Upper lobe of right lung (tissue), 1 donor: ENCODE data around the gene HLA-DPB1. TPM values are rescaled to one million over a fixed set of nuclear protein-coding genes. Genes with fewer than 3 reads are reported as not detected.
"Not testable (repeated sequence)": the region's sequence is repeated elsewhere in the genome, so short reads cannot be mapped to it uniquely, and the experiment has no call there.

Source experiments
- ATAC-seq: fragments of 200-7000 bp; cut with Tn5 transposase; one replicate; pipeline ENCODE4 v1.9.1; 2020; ENCODE audit warnings: mild to moderate bottlenecking, moderate library complexity
- DNase-seq: peaks from one replicate; pipeline ENCODE4 v3.0.0-alpha.2; 2020
- H3K27ac ChIP-seq: fragments of 200-600 bp; one replicate; pipeline ENCODE4 v1.8.0; 2022
- H3K27me3 ChIP-seq: fragments of 200-600 bp; one replicate; pipeline ENCODE4 v1.8.0; 2022; ENCODE audit warnings: mild to moderate bottlenecking
- H3K36me3 ChIP-seq: fragments of 200-600 bp; one replicate; pipeline ENCODE4 v1.8.0; 2022
- H3K4me1 ChIP-seq: fragments of 200-600 bp; one replicate; pipeline ENCODE4 v1.8.0; 2022
- H3K4me3 ChIP-seq: fragments of 200-600 bp; one replicate; pipeline ENCODE4 v1.8.0; 2022; ENCODE audit warnings: mild to moderate bottlenecking
- H3K9me3 ChIP-seq: fragments of 200-600 bp; one replicate; pipeline ENCODE4 v1.8.0; 2022
- CTCF ChIP-seq: fragments of 200-600 bp; IDR thresholded peaks from one replicate; pipeline ENCODE4 v1.8.0; 2022; ENCODE audit warnings: antibody characterized with exemption
- intact Hi-C: fragments of 100-400 bp; cut with DNase I; formaldehyde crosslinking; loops from one replicate; pipeline ENCODE4 v1.11.0; 2022
- total RNA-seq: library from RNA; stranded (reverse); fragmentation: NEBNext Ultra II Directional; extraction: Animal tissue kit (Norgen Biotek cat#: 25700); gene quantifications from one replicate; pipeline ENCODE4 v1.2.1, GENCODE V29; 2021
- donor health status: DM: no; HTN: yes; CAD: no; lungs with severe emphysema.

Gene HLA-DPB1
- total RNA-seq, 1 donor from 2014 or later = 385 TPM

GRCh38 chr6:33092385-33092784 lies 16.6 kb downstream of the HLA-DPB1 start:
- DNase-seq = no peak
- intact Hi-C loops = no loop called here
- no peak overlapping the region for H3K27ac ChIP-seq
- no peaks in the 10 kb centered on the region for H3K9me3 ChIP-seq
- no peaks in the 10 kb centered on the region for H3K4me1 ChIP-seq
- peaks cover 9% of the 10 kb centered on the region for H3K27me3 ChIP-seq
- no peak for TF ChIP-seq CTCF
- H3K36me3 ChIP-seq = peaks cover 1% of the 10 kb centered on the region
- no peak for ATAC-seq
- H3K4me3 ChIP-seq = no peak overlapping the region

- peaks cover 9% of the 10 kb centered on the region for H3K27me3 ChIP-seq
- intact Hi-C loops = no loop called here
- no peak for ATAC-seq
- H3K9me3 ChIP-seq = no peaks in the 10 kb centered on the region
- DNase-seq = no peak
- no peak for TF ChIP-seq CTCF
- H3K4me1 ChIP-seq = no peaks in the 10 kb centered on the region
- no peak overlapping the region for H3K27ac ChIP-seq
- H3K36me3 ChIP-seq = no peaks in the 10 kb centered on the region
- no peak overlapping the region for H3K4me3 ChIP-seq
Measured at GRCh38 chr6:33093855-33094254, 18.1 kb downstream of the HLA-DPB1 start.

- no peak for ATAC-seq
- peaks cover 9% of the 10 kb centered on the region for H3K27me3 ChIP-seq
- H3K27ac ChIP-seq = no peak overlapping the region
Measured at GRCh38 chr6:33095681-33096080, 19.9 kb downstream of the HLA-DPB1 start.

GRCh38 chr6:33101121-33101737 lies 25.4 kb downstream of the HLA-DPB1 start:
- H3K9me3 ChIP-seq, H3K27ac ChIP-seq, H3K36me3 ChIP-seq, DNase-seq, H3K4me3 ChIP-seq, H3K4me1 ChIP-seq, ATAC-seq, intact Hi-C loops, H3K27me3 ChIP-seq: not testable (repeated sequence)

More at GRCh38 chr6:33095681-33096080, 19.9 kb downstream of the HLA-DPB1 start:
- Histone ChIP-seq H3K4me3 (no peak overlapping the region), H3K9me3 (peaks cover under 1% of the 10 kb centered on the region), H3K4me1 (no peaks in the 10 kb centered on the region), H3K36me3 (no peaks in the 10 kb centered on the region)
- DNase-seq = no peak
- intact Hi-C loops = no loop called here
- TF ChIP-seq CTCF = no peak

GRCh38 chr6:33103776-33104175 lies 28.0 kb downstream of the HLA-DPB1 start:
- intact Hi-C loops = no loop called here
- H3K9me3 ChIP-seq = peaks cover 6% of the 10 kb centered on the region
- no peak for TF ChIP-seq CTCF
- DNase-seq (no peak), ATAC-seq (no peak)
- H3K4me3 ChIP-seq = no peak overlapping the region
- no peaks in the 10 kb centered on the region for H3K27me3 ChIP-seq
- no peaks in the 10 kb centered on the region for H3K4me1 ChIP-seq
- H3K36me3 ChIP-seq = no peaks in the 10 kb centered on the region
- H3K27ac ChIP-seq = no peak overlapping the region

GRCh38 chr6:33104887-33105286 lies 29.1 kb downstream of the HLA-DPB1 start:
- DNase-seq = no peak
- no peaks in the 10 kb centered on the region for H3K4me1 ChIP-seq
- H3K36me3 ChIP-seq = no peaks in the 10 kb centered on the region
- H3K9me3 ChIP-seq = peaks cover 6% of the 10 kb centered on the region
- no peak for ATAC-seq
- no peak overlapping the region for H3K4me3 ChIP-seq
- intact Hi-C loops = no loop called here
- H3K27ac ChIP-seq = no peak overlapping the region
- no peak for TF ChIP-seq CTCF
- H3K27me3 ChIP-seq = no peaks in the 10 kb centered on the region
